ENCODE measurements around the gene ANKRD16.

DNA sequence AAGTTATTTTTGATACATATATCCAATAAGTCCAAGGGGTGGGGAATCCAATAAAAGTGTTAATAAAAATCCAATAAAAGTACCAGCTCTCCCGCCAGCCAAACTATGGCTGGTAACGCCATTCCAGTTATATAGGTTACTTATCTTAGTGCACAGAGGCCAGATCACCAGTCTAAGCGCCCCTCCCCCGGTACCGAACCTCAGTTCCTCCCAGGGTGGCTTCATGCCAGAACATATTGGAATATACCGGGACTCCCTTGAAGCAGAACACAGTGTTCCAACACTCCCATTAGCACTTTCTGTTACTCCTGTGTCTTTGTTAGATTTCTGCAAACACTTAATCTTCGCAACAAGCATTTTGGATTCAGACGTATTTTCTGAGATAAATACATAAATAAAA lies 7.8 kb upstream of the ANKRD16 start:
- TF ChIP-seq, protein P1, sequence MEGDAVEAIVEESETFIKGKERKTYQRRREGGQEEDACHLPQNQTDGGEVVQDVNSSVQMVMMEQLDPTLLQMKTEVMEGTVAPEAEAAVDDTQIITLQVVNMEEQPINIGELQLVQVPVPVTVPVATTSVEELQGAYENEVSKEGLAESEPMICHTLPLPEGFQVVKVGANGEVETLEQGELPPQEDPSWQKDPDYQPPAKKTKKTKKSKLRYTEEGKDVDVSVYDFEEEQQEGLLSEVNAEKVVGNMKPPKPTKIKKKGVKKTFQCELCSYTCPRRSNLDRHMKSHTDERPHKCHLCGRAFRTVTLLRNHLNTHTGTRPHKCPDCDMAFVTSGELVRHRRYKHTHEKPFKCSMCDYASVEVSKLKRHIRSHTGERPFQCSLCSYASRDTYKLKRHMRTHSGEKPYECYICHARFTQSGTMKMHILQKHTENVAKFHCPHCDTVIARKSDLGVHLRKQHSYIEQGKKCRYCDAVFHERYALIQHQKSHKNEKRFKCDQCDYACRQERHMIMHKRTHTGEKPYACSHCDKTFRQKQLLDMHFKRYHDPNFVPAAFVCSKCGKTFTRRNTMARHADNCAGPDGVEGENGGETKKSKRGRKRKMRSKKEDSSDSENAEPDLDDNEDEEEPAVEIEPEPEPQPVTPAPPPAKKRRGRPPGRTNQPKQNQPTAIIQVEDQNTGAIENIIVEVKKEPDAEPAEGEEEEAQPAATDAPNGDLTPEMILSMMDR (IDR thresholded peaks at IDR 0.05), result no peak
- TF ChIP-seq POLR2A (IDR thresholded peaks at IDR 0.05), result no peak
- TF ChIP-seq EP300 (IDR thresholded peaks at IDR 0.05), result no peak
